WTC11 (cell line): ENCODE data around the gene TTC7B. TPM values are rescaled to one million over a fixed set of nuclear protein-coding genes. Genes with fewer than 3 reads are reported as not detected.

Experiments
- ATAC-seq: fragments of 200-7000 bp; cut with Tn5 transposase; 2 replicates; pipeline ENCODE4 v1.10.0; 2021; ENCODE audit warnings: mild to moderate bottlenecking, moderate library complexity
- CTCF ChIA-PET: fragments of 300-600 bp; sonication (Branson Sonifier 250); formaldehyde crosslinking; loops from one replicate; lab custom pipeline; 2021; ENCODE audit warnings: antibody characterized with exemption; lab: Charles Lee
- POLR2A ChIA-PET: fragments of 350-600 bp; sonication (Branson Sonifier 250); formaldehyde crosslinking; loops from one replicate; lab custom pipeline; 2021; ENCODE audit warnings: antibody characterized with exemption; lab: Charles Lee
- DNase-seq: peaks from one replicate; pipeline ENCODE4 v3.0.0; 2021; ENCODE audit warnings: low spot score
- H3K27ac Mint-ChIP-seq: 2 replicates; pipeline ENCODE4 v1.8.0; 2021; ENCODE audit warnings: mixed read lengths
- H3K27me3 Mint-ChIP-seq: 2 replicates; pipeline ENCODE4 v1.8.0; 2021; ENCODE audit warnings: low read depth, mild to moderate bottlenecking, moderate library complexity, mixed read lengths
- H3K36me3 Mint-ChIP-seq: 2 replicates; pipeline ENCODE4 v1.8.0; 2021; ENCODE audit warnings: mixed read lengths
- H3K4me1 Mint-ChIP-seq: 2 replicates; pipeline ENCODE4 v1.8.0; 2022; ENCODE audit warnings: mixed read lengths
- H3K4me3 Mint-ChIP-seq: 2 replicates; pipeline ENCODE4 v1.8.0; 2021; ENCODE audit warnings: mild to moderate bottlenecking, moderate library complexity, mixed read lengths
- H3K9me3 Mint-ChIP-seq: 2 replicates; pipeline ENCODE4 v1.8.0; 2021; ENCODE audit warnings: mixed read lengths
- AFF4 ChIP-seq: sonication (generic); formaldehyde crosslinking; IDR thresholded peaks from 2 replicates; pipeline ENCODE4 v1.8.1; 2023; ENCODE audit warnings: mild to moderate bottlenecking, missing genetic modification reagents, borderline replicate concordance
- CBFB ChIP-seq: sonication (generic); formaldehyde crosslinking; IDR thresholded peaks from 2 replicates; pipeline ENCODE4 v1.8.1; 2022; ENCODE audit warnings: mild to moderate bottlenecking, low read depth, missing genetic modification reagents
- CTCF ChIP-seq: fragments of 200-600 bp; IDR thresholded peaks from 2 replicates; pipeline ENCODE4 v1.8.0; 2022; ENCODE audit warnings: antibody characterized with exemption
- E2F5 ChIP-seq: sonication (generic); formaldehyde crosslinking; IDR thresholded peaks from 2 replicates; pipeline ENCODE4 v1.8.1; 2022; ENCODE audit warnings: mild to moderate bottlenecking, moderate library complexity, missing genetic modification reagents
- ETV6 ChIP-seq: sonication (generic); formaldehyde crosslinking; IDR thresholded peaks from 2 replicates; pipeline ENCODE4 v1.8.1; 2022; ENCODE audit warnings: mild to moderate bottlenecking, missing genetic modification reagents
- FOXP1 ChIP-seq: sonication (generic); formaldehyde crosslinking; IDR thresholded peaks from 2 replicates; pipeline ENCODE4 v1.8.0; 2022; ENCODE audit warnings: missing genetic modification reagents, mild to moderate bottlenecking, moderate library complexity, borderline replicate concordance
- GTF2I ChIP-seq: fragments of 250-450 bp; sonication (Bioruptor Pico); conservative IDR thresholded peaks from 2 replicates; pipeline ENCODE4 v1.4.0; 2021; ENCODE audit warnings: mild to moderate bottlenecking
- HMGA2 ChIP-seq: fragments of 250-450 bp; sonication (Bioruptor Pico); IDR thresholded peaks from 2 replicates; pipeline ENCODE4 v1.4.0; 2021; ENCODE audit warnings: mild to moderate bottlenecking, moderate library complexity
- MLX ChIP-seq: sonication (generic); formaldehyde crosslinking; IDR thresholded peaks from 2 replicates; pipeline ENCODE4 v1.8.1; 2023; ENCODE audit warnings: mild to moderate bottlenecking, missing genetic modification reagents, moderate library complexity
- NFYB ChIP-seq: sonication (generic); formaldehyde crosslinking; conservative IDR thresholded peaks from 2 replicates; pipeline ENCODE4 v1.8.0; 2022; ENCODE audit warnings: low read depth, missing genetic modification reagents
- PRDM15 ChIP-seq: sonication (generic); formaldehyde crosslinking; IDR thresholded peaks from 2 replicates; pipeline ENCODE4 v1.8.0; 2022; ENCODE audit warnings: missing genetic modification reagents
- PRRX2 ChIP-seq: fragments of 250-450 bp; sonication (Bioruptor Pico); IDR thresholded peaks from 2 replicates; pipeline ENCODE4 v1.8.0; 2021; ENCODE audit warnings: mild to moderate bottlenecking
- RORB ChIP-seq: fragments of 250-450 bp; sonication (Bioruptor Pico); IDR thresholded peaks from 2 replicates; pipeline ENCODE4 v1.9.0; 2021; ENCODE audit warnings: mild to moderate bottlenecking
- USF2 ChIP-seq: sonication (generic); formaldehyde crosslinking; IDR thresholded peaks from 2 replicates; pipeline ENCODE4 v1.8.1; 2023; ENCODE audit warnings: mild to moderate bottlenecking, missing genetic modification reagents, moderate library complexity
- ZBTB21 ChIP-seq: sonication (generic); formaldehyde crosslinking; IDR thresholded peaks from 2 replicates; pipeline ENCODE4 v1.8.1; 2023; ENCODE audit warnings: mild to moderate bottlenecking, missing genetic modification reagents, borderline replicate concordance
- ZNF532 ChIP-seq: fragments of 250-450 bp; sonication (Bioruptor Pico); IDR thresholded peaks from 2 replicates; pipeline ENCODE4 v1.9.0; 2021; ENCODE audit warnings: mild to moderate bottlenecking, borderline replicate concordance
- total RNA-seq: library from RNA; stranded (reverse); gene quantifications from 3 replicates; pipeline ENCODE4 v1.2.3, GENCODE V29; 2021

TTC7B gene
- total RNA-seq, 1 experiment from 2014 or later, result 27.6 TPM

GRCh38 chr14:90488256-90488655 is 328.0 kb downstream of the TTC7B start (continued):
- TF ChIP-seq AFF4 (CRISPR knock-in tag), result no peak

- TF ChIP-seq E2F5 (CRISPR knock-in tag) (no peak), ZBTB21 (CRISPR knock-in tag) (no peak), FOXP1 (CRISPR knock-in tag) (no peak), RORB (CRISPR knock-in tag) (no peak), NFYB (no peak), ETV6 (CRISPR knock-in tag) (no peak), PRRX2 (CRISPR knock-in tag) (no peak), GTF2I (CRISPR knock-in tag) (no peak), CTCF (no peak), CBFB (CRISPR knock-in tag) (no peak), PRDM15 (CRISPR knock-in tag) (no peak)
- DNase-seq (no peak), ATAC-seq (no peak)
- Mint-ChIP-seq H3K27ac (no peak overlapping the region), H3K27me3 (no peaks in the 10 kb centered on the region; the same call in 1 of the 2 replicates), H3K36me3 (no peaks in the 10 kb centered on the region), H3K4me1 (peaks cover 29% of the 10 kb centered on the region), H3K4me3 (no peak overlapping the region), H3K9me3 (peaks cover 7% of the 10 kb centered on the region)
- ChIA-PET POLR2A (no interaction called here), CTCF (no interaction called here)
Measured at GRCh38 chr14:90487462-90487861, 328.8 kb downstream of the TTC7B start.

- CTCF ChIA-PET, result no interaction called here
- Mint-ChIP-seq H3K27ac (no peak overlapping the region), H3K36me3 (no peaks in the 10 kb centered on the region), H3K4me1 (peaks cover 27% of the 10 kb centered on the region), H3K9me3 (peaks cover 10% of the 10 kb centered on the region), H3K4me3 (no peak overlapping the region), H3K27me3 (no peaks in the 10 kb centered on the region; the same call in 1 of the 2 replicates)
- POLR2A ChIA-PET, result no interaction called here
- ATAC-seq (peak; percentile 72), DNase-seq (no peak)
- no peak for TF ChIP-seq ZNF532 (CRISPR knock-in tag)
- no peak for TF ChIP-seq USF2
- TF ChIP-seq HMGA2, result no peak
- TF ChIP-seq MLX, result no peak
Measured at GRCh38 chr14:90487031-90487430, 329.2 kb downstream of the TTC7B start.
